Measurements from ENCODE around the gene PVRIG.

GRCh38 chr7:100212631-100213286 lies 7.0 kb upstream of the PVRIG start:
- TF ChIP-seq CTCF (conservative IDR thresholded peaks at IDR 0.05 in 1 of 2, IDR thresholded peaks at IDR 0.05 in 1 of 2; ENCODE audit: extremely low read depth in 1 of 2, insufficient read depth in 1 of 2, low read depth in 1 of 2, low read length in 2 of 2) (no peak), EZH2 (IDR thresholded peaks at IDR 0.05; ENCODE audit: borderline replicate concordance, low read length) (no peak)

Measured in mammary epithelial cell (primary cell).